Endothelial cell (in vitro differentiated cells): ENCODE measurements around the gene CCIN. TPM values are rescaled to one million over a fixed set of nuclear protein-coding genes. Genes with fewer than 3 reads are reported as not detected.

ENCODE experiments used
- DNase-seq: peaks from one replicate; pipeline ENCODE4 v3.0.0; 2021; ENCODE audit warnings: low spot score
- H3K27ac Mint-ChIP-seq: one replicate; pipeline ENCODE4 v1.8.0; 2021; ENCODE audit warnings: mixed read lengths, inconsistent platforms; ENCODE audit not compliant: unreplicated experiment
- H3K27me3 Mint-ChIP-seq: one replicate; pipeline ENCODE4 v1.8.0; 2021; ENCODE audit warnings: mild to moderate bottlenecking, moderate library complexity, mixed read lengths, inconsistent platforms; ENCODE audit not compliant: unreplicated experiment
- H3K36me3 Mint-ChIP-seq: one replicate; pipeline ENCODE4 v1.8.0; 2021; ENCODE audit warnings: mild to moderate bottlenecking, low read depth, mixed read lengths, inconsistent platforms; ENCODE audit not compliant: unreplicated experiment
- H3K4me1 Mint-ChIP-seq: one replicate; pipeline ENCODE4 v1.8.0; 2021; ENCODE audit warnings: mild to moderate bottlenecking, mixed read lengths, inconsistent platforms; ENCODE audit not compliant: unreplicated experiment
- H3K4me3 Mint-ChIP-seq: one replicate; pipeline ENCODE4 v1.8.0; 2021; ENCODE audit warnings: mild to moderate bottlenecking, mixed read lengths, inconsistent platforms; ENCODE audit not compliant: unreplicated experiment
- H3K9me3 Mint-ChIP-seq: one replicate; pipeline ENCODE4 v1.8.0; 2021; ENCODE audit warnings: mixed read lengths, inconsistent platforms; ENCODE audit not compliant: unreplicated experiment
- total RNA-seq: library from RNA; stranded (reverse); fragmentation: NEBNext Ultra II Directional; extraction: Animal tissue kit (Norgen Biotek cat#: 25700); gene quantifications from one replicate; pipeline ENCODE4 v1.2.1, GENCODE V29; 2021; ENCODE audit not compliant: unreplicated experiment
- TF ChIP-seq, protein P1 (sequence below): fragments of 200-600 bp; sonication (generic); IDR thresholded peaks from one replicate; pipeline ENCODE4 v1.5.0; 2021; ENCODE audit warnings: antibody characterized with exemption; ENCODE audit not compliant: unreplicated experiment

CCIN gene
- total RNA-seq, 1 donor from 2014 or later: not detected

DNA sequence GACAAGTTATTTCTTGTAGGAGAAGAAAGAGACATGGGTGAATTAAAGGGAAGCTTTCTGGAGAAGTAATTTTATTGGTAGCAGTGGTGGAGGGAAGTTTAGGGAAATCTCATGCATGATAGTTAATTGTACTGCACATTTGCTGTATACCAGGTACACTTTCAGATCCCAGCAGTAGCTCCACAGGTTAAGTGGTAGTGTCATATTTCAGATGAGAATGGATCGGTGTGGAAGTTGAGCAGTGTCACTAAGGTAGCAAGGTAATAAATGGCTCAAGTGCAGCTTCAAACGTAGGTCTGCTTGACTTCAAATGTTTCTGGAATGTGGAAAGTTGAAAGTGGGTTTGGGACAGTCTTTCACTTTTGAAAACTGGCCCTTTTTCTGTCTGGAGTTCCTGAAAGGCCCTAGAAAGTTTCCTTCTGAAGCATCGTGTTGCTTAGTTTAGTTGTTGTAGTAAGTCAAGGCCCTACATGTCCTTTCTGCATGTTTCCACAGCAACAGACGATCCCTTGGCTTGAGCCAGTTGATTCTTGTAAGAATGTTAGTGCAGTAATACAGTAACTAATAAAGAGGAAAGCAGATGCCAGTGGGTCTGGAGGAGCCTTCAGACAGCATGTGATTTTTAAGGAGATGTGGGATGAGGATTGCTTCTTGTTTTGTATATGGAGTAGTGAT lies 25.3 kb downstream of the CCIN start:
- Mint-ChIP-seq H3K36me3 (peaks cover 17% of the 10 kb centered on the region), H3K27me3 (peaks cover 9% of the 10 kb centered on the region), H3K4me1 (peaks cover 34% of the 10 kb centered on the region), H3K4me3 (peak overlapping the region; percentile 58), H3K27ac (peak overlapping the region; percentile 65), H3K9me3 (no peaks in the 10 kb centered on the region)
- no peak for DNase-seq
- TF ChIP-seq, protein P1, sequence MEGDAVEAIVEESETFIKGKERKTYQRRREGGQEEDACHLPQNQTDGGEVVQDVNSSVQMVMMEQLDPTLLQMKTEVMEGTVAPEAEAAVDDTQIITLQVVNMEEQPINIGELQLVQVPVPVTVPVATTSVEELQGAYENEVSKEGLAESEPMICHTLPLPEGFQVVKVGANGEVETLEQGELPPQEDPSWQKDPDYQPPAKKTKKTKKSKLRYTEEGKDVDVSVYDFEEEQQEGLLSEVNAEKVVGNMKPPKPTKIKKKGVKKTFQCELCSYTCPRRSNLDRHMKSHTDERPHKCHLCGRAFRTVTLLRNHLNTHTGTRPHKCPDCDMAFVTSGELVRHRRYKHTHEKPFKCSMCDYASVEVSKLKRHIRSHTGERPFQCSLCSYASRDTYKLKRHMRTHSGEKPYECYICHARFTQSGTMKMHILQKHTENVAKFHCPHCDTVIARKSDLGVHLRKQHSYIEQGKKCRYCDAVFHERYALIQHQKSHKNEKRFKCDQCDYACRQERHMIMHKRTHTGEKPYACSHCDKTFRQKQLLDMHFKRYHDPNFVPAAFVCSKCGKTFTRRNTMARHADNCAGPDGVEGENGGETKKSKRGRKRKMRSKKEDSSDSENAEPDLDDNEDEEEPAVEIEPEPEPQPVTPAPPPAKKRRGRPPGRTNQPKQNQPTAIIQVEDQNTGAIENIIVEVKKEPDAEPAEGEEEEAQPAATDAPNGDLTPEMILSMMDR: no peak

DNA sequence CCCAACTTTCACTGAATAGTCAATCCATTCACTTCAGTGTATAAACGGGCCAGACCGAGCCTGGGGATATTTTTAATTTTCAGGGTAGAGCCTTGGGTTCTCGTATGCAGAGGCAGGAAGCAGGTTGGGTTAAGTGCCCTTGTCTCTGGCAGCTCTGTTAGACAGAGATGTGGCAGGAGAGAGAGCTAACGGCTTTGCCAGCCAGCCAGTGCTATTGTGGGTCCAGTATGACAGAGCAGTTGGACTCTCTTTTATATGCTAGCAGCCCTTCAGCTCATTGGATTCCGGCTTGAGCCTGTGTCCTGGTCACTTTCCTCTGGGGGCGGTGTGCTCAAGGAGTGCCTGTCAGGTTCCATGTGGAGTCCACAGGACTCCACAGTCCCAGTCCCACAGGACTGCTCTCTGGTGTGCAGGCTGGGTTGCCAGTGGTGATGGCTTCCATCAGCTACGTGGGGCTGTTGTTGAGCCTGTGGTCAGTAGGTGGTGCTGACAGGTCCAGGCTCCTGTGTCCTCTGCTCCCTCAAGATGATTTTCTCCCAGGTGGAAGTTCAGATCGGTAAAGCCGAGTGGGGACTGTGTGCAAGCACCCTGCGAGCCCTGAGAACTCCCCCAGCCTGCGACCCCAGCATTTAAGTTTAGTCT lies 35.8 kb downstream of the CCIN start:
- Mint-ChIP-seq H3K27ac (peak overlapping the region; percentile 31), H3K4me3 (peak overlapping the region; percentile 63), H3K4me1 (peaks cover 23% of the 10 kb centered on the region), H3K9me3 (no peaks in the 10 kb centered on the region), H3K36me3 (peaks cover 66% of the 10 kb centered on the region), H3K27me3 (peaks cover 3% of the 10 kb centered on the region)
- DNase-seq: peak; percentile 34
- TF ChIP-seq, protein P1: peak; percentile 13

DNA sequence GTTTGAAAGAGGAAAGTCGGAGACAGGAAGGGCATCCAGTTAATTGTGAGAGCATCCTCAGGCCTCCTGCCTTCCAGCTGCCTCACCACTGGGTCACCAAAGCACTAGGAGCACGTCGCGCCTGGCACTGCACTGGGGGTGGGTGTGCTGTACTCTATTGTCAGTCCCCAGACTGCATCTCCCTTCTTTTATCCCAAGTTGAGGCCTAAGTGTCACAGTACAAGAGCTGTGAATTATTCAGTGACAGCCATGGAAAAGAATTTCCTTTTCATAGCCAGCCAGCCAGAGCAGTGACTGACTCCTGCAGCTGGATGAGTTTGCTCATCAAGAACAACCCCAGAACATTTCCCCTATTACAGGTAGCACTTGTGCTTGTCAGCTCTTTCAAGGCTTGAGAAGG lies 37.8 kb downstream of the CCIN start:
- DNase-seq: no peak
- TF ChIP-seq, protein P1: no peak
- H3K27ac Mint-ChIP-seq: peak overlapping the region; percentile 52
- H3K4me3 Mint-ChIP-seq: no peak overlapping the region
- peaks cover 43% of the 10 kb centered on the region for H3K4me1 Mint-ChIP-seq
- peaks cover 9% of the 10 kb centered on the region for H3K27me3 Mint-ChIP-seq
- peaks cover 79% of the 10 kb centered on the region for H3K36me3 Mint-ChIP-seq
- no peaks in the 10 kb centered on the region for H3K9me3 Mint-ChIP-seq

DNA sequence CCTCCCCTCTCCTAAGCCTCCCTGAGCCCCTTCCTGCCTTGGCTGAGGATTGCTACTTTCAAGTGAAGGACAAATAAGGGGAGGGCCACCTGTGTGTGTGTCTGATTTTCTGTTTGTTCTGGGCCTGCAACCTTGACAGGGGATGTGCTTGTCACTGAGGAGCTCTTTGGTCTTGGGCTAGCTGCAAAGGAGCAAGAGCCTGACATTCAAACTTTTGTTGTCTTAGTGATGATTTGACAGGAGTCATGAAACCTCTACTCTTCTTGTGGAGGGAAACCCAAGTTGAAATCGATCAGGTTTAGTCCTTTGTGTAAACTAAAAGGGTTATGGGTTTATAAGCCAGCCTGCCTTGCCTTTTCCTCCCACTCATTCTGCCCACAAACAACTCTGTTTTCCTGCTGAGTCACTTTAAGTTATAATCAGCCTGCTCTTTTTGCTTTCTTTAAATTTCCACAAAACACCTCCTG lies 38.4 kb downstream of the CCIN start:
- H3K27me3 Mint-ChIP-seq: peaks cover 9% of the 10 kb centered on the region

More for the DNA sequence above, 38.4 kb downstream of the CCIN start:
- Mint-ChIP-seq H3K27ac (peak overlapping the region; percentile 74), H3K9me3 (no peaks in the 10 kb centered on the region), H3K4me3 (no peak overlapping the region), H3K4me1 (peaks cover 46% of the 10 kb centered on the region), H3K36me3 (peaks cover 74% of the 10 kb centered on the region)
- TF ChIP-seq, protein P1: no peak
- no peak for DNase-seq
